ENCODE measurements around the gene ADRA2B. TPM values are rescaled to one million over a fixed set of nuclear protein-coding genes. Genes with fewer than 3 reads are reported as not detected.
"Not testable (repeated sequence)": the region's sequence is repeated elsewhere in the genome, so short reads cannot be mapped to it uniquely, and the experiment has no call there.

Gene ADRA2B
- total RNA-seq, 1 experiment from 2014 or later = 0.03 TPM

GRCh38 chr2:96142217-96143113 is 26.1 kb upstream of the ADRA2B start:
- Histone ChIP-seq H3K27me3 (no peaks in the 10 kb centered on the region), H3K9me3 (no peaks in the 10 kb centered on the region), H3K4me3 (no peak overlapping the region), H3K36me3 (peaks cover 21% of the 10 kb centered on the region)
- no peak for DNase-seq

DNA sequence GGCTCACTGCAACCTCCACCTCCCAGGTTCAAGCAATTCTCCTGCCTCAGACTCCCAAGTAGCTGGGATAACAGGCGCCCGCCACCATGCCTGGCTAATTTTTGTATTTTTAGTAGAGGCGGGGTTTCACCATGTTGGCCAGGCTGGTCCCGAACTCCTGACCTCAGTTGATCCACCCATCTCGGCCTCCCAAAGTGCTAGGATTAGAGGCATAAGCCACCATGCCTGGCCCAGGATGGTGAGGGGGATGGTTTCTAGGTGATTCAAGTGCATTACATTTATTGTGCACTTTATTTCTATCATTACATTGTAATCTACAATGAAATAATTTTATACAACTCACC is 25.2 kb upstream of the ADRA2B start:
- H3K27me3 ChIP-seq, DNase-seq, H3K9me3 ChIP-seq, H3K4me3 ChIP-seq: not testable (repeated sequence)
- peaks cover 21% of the 10 kb centered on the region for H3K36me3 ChIP-seq

GRCh38 chr2:96140941-96141623 is 24.7 kb upstream of the ADRA2B start:
- Histone ChIP-seq H3K27me3 (no peaks in the 10 kb centered on the region), H3K4me3 (no peak overlapping the region), H3K36me3 (peaks cover 21% of the 10 kb centered on the region), H3K9me3 (no peaks in the 10 kb centered on the region)
- DNase-seq = no peak

GRCh38 chr2:96139181-96139758 is 22.9 kb upstream of the ADRA2B start:
- no peaks in the 10 kb centered on the region for H3K27me3 ChIP-seq
- peaks cover 21% of the 10 kb centered on the region for H3K36me3 ChIP-seq
- no peak for DNase-seq
- no peaks in the 10 kb centered on the region for H3K9me3 ChIP-seq
- H3K4me3 ChIP-seq = no peak overlapping the region

DNA sequence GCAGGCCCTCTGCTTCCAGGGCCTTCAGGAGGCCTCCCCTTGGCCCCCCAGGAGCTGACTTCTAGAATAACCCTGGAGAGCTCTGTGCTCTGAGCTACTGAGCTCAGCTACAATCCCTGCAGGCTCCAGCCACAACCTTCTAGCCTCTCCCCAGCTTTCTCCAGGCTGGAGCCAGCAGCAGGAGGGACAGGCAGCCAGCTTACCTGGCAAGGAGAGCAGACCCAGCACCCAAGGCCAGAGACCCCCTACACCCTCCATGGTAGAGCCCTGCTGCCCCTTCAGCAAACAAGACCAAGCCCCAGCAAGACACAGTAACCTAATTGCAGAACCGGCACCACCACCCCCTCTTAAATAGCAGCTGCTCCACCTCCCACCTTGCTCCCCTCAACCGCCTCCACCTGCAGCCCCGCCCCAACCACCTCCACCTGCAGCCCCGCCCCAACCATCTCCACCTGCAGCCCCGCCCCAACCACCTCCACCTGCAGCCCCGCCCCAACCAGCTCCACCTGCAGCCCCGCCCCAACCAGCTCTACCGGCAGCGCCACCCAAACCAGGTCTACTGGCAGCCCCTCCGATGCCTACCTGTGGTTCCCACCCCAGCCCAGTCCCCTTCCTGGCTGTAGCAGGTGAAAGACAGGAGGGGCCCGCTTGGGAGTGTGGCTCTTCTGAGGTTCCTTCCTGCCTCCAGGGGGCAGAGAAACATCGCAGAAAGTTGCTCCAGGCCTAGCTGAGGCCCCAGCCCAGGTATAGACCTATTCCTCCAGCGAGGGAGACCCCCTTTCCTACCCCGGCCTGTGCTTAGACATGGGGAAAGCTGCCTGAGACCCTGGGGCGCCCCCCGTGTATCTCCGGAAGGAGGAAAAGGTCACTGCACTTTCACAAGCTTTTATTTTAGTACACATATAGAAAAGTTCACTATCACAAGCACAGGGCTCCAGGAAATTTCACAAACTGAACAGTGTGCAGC is 22.1 kb upstream of the ADRA2B start, which contains the start of gene ASTL:
Gene ASTL (minus strand): TSS at position 324 of the 967 bp plus-strand sequence. CDS start 66 bp downstream, at position 258.
- H3K27me3 ChIP-seq = no peaks in the 10 kb centered on the region
- no peak for DNase-seq
- H3K4me3 ChIP-seq = no peak within 1 kb of the TSS
- peaks cover 13% of the 10 kb centered on the region; the same call in 1 of the 2 replicates for H3K36me3 ChIP-seq
- H3K9me3 ChIP-seq = no peaks in the 10 kb centered on the region

- no peak for DNase-seq
- no peak overlapping the region for H3K4me3 ChIP-seq
- no peaks in the 10 kb centered on the region for H3K27me3 ChIP-seq
- no peaks in the 10 kb centered on the region for H3K9me3 ChIP-seq
- peaks cover 4% of the 10 kb centered on the region; the same call in 1 of the 2 replicates for H3K36me3 ChIP-seq
Observed at GRCh38 chr2:96137321-96138178, 21.2 kb upstream of the ADRA2B start.

DNA sequence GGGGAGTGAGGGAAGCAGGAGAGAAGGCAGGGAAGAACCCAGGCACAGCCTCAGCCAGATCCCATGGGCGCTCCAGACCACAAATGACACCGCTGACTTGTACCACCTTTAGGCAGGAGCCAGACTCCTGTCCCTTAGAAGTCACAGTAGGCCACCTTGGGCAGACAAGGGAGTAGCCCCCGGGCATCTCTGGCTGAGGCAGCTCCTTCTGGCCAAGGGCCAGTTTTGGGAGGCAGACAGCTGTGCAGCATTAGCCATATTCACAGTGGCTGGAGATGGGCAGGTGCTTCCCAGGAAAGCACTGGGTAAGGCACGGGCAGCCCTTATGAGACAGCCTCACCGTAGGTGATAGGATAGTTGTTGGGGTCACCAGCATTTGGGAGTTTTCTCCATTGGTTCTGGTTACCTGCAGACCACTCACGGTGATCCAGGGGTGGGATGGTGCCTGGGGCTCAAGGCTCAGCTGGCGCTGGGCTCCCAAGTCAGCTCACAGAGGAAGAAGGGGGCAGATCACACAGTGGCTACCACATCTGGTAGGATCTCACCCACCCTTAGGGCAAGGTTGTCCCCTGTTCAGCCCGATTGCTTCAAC is 19.9 kb upstream of the ADRA2B start:
- Histone ChIP-seq H3K9me3 (no peaks in the 10 kb centered on the region), H3K36me3 (no peaks in the 10 kb centered on the region), H3K4me3 (no peak overlapping the region), H3K27me3 (no peaks in the 10 kb centered on the region)
- no peak for DNase-seq

GRCh38 chr2:96135621-96136020 is 19.2 kb upstream of the ADRA2B start:
- Histone ChIP-seq H3K36me3 (no peaks in the 10 kb centered on the region), H3K4me3 (no peak overlapping the region), H3K9me3 (no peaks in the 10 kb centered on the region), H3K27me3 (no peaks in the 10 kb centered on the region)
- no peak for DNase-seq

DNA sequence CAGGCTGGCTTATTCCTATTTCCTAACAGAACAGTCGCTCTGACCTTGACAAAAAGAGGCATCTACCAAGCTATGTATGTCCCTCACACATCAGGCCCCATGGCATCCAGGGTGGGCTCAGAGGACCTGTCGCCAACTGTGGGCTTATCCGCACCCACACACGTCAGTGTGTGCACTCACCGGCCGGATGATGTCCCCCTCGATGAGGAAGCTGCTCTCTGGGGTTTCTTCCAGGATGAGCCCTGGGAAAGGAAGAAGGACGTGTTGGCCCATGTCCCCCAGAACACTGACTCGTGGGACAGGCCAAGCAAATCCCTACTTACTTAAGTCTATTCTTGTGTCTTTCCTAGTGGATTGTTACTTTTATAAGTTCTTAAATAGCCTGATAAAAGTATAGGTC is 18.8 kb upstream of the ADRA2B start:
- H3K9me3 ChIP-seq = no peaks in the 10 kb centered on the region
- no peak for DNase-seq
- no peaks in the 10 kb centered on the region for H3K27me3 ChIP-seq
- H3K4me3 ChIP-seq = no peak overlapping the region
- H3K36me3 ChIP-seq = no peaks in the 10 kb centered on the region

DNA sequence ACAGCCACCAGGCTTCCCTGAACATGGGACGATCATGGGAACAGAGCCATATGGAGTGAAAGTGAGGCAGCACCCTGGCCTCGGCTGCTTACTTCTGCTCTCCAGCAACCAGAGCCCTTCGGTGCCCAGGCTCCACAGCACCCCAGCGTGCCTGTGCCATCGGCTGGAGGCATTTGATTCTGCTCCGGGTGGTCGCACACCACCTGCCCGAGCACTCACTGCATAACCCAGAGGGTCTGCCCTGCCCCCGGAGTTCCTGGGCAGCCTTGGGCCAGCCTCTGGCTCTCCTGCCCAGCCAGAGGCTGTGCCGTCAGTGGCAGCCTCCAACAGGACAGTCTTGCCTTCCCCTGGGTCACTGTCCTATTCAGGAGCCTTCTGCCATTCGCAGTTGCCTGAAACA is 18.1 kb upstream of the ADRA2B start:
- H3K9me3 ChIP-seq = no peaks in the 10 kb centered on the region
- H3K4me3 ChIP-seq = no peak overlapping the region
- no peaks in the 10 kb centered on the region for H3K36me3 ChIP-seq
- H3K27me3 ChIP-seq = no peaks in the 10 kb centered on the region
- DNase-seq = no peak

- Histone ChIP-seq H3K9me3 (no peaks in the 10 kb centered on the region), H3K4me3 (no peak overlapping the region), H3K36me3 (no peaks in the 10 kb centered on the region), H3K27me3 (no peaks in the 10 kb centered on the region)
- no peak for DNase-seq
Observed at GRCh38 chr2:96131813-96132745, 15.7 kb upstream of the ADRA2B start.

GRCh38 chr2:96131152-96131812 is 14.9 kb upstream of the ADRA2B start:
- no peaks in the 10 kb centered on the region for H3K27me3 ChIP-seq

GRCh38 chr2:96130483-96130882 is 14.1 kb upstream of the ADRA2B start:
- no peak for DNase-seq
- H3K4me3 ChIP-seq = no peak overlapping the region
- H3K36me3 ChIP-seq = no peaks in the 10 kb centered on the region
- no peaks in the 10 kb centered on the region for H3K9me3 ChIP-seq
- H3K27me3 ChIP-seq = no peaks in the 10 kb centered on the region

More at GRCh38 chr2:96131152-96131812, 14.9 kb upstream of the ADRA2B start:
- Histone ChIP-seq H3K36me3 (no peaks in the 10 kb centered on the region), H3K9me3 (no peaks in the 10 kb centered on the region), H3K4me3 (no peak overlapping the region)
- DNase-seq = no peak

Data from MG63 (cell line).